ENCODE data around the gene MMRN1.

MMRN1 gene

GRCh38 chr4:89894649-89895550, at the start of gene MMRN1:
TSS of gene MMRN1 (plus strand) at chr4:89894854. CDS start at chr4:89894972, 118 bp downstream.
- no peak for DNase-seq

- DNase-seq, result no peak
These were observed 46.9 kb upstream of the MMRN1 start for GRCh38 chr4:89847571-89848325.

GRCh38 chr4:89855236-89855635, 39.4 kb upstream of the MMRN1 start:
- no peak for DNase-seq

- no peak for DNase-seq
These were observed 33.7 kb upstream of the MMRN1 start for GRCh38 chr4:89860971-89861370.

GRCh38 chr4:89863533-89863932, 31.1 kb upstream of the MMRN1 start:
- DNase-seq, result no peak

- DNase-seq, result no peak
These were observed 26.4 kb upstream of the MMRN1 start for GRCh38 chr4:89868276-89868675.

GRCh38 chr4:89868999-89869589, 25.6 kb upstream of the MMRN1 start:
- no peak for DNase-seq

- DNase-seq, result no peak
These were observed 23.4 kb upstream of the MMRN1 start for GRCh38 chr4:89871211-89871610.

- no peak for DNase-seq
These were observed 18.1 kb upstream of the MMRN1 start for GRCh38 chr4:89876548-89876947.

- DNase-seq, result no peak
These were observed 16.0 kb upstream of the MMRN1 start for GRCh38 chr4:89878611-89879010.

- no peak for DNase-seq
These were observed 15.4 kb upstream of the MMRN1 start for GRCh38 chr4:89879215-89879614.

GRCh38 chr4:89889289-89889688, 5.4 kb upstream of the MMRN1 start:
- no peak for DNase-seq

GRCh38 chr4:89897867-89898266, 3.2 kb downstream of the MMRN1 start:
- no peak for DNase-seq

GRCh38 chr4:89898304-89898716, 3.7 kb downstream of the MMRN1 start:
- no peak for DNase-seq

- DNase-seq, result no peak
These were observed 4.5 kb downstream of the MMRN1 start for GRCh38 chr4:89899152-89899551.

GRCh38 chr4:89899854-89900253, 5.2 kb downstream of the MMRN1 start:
- no peak for DNase-seq

- peak; percentile 30 for DNase-seq
These were observed 7.3 kb downstream of the MMRN1 start for GRCh38 chr4:89901808-89902431.

- no peak for DNase-seq
These were observed 9.9 kb downstream of the MMRN1 start for GRCh38 chr4:89904524-89904923.

GRCh38 chr4:89906316-89906715, 11.7 kb downstream of the MMRN1 start:
- no peak for DNase-seq

- no peak for DNase-seq
These were observed 12.3 kb downstream of the MMRN1 start for GRCh38 chr4:89906777-89907521.

GRCh38 chr4:89909889-89910288, 15.2 kb downstream of the MMRN1 start:
- no peak for DNase-seq

- DNase-seq, result no peak
These were observed 19.0 kb downstream of the MMRN1 start for GRCh38 chr4:89913623-89914022.

Measured in T1000 (cell line).